Mesodermal cell (in vitro differentiated cells): ENCODE results near the gene CRELD1.
"Not testable (repeated sequence)": the region's sequence is repeated elsewhere in the genome, so short reads cannot be mapped to it uniquely, and the experiment has no call there.

Experiments used
- H3K27ac ChIP-seq: 2 replicates; pipeline ENCODE4 v1.7.0; 2013; ENCODE audit warnings: mild to moderate bottlenecking, low read depth, low read length, moderate library complexity; ENCODE audit not compliant: severe bottlenecking
- H3K36me3 ChIP-seq: 2 replicates; pipeline ENCODE4 v1.7.1; 2013; ENCODE audit warnings: mild to moderate bottlenecking, low read length, moderate library complexity; ENCODE audit not compliant: control insufficient read depth, insufficient read depth
- H3K4me1 ChIP-seq: one replicate; pipeline ENCODE4 v1.7.1; 2013; ENCODE audit warnings: mild to moderate bottlenecking, low read length; ENCODE audit not compliant: insufficient read depth, control insufficient read depth, poor library complexity, severe bottlenecking
- H3K4me3 ChIP-seq: 2 replicates; pipeline ENCODE4 v1.7.0; 2013; ENCODE audit warnings: low read length, control low read depth, mild to moderate bottlenecking; ENCODE audit not compliant: insufficient read depth, poor library complexity, severe bottlenecking; ENCODE audit errors: extremely low read depth
- H3K9me3 ChIP-seq: 2 replicates; pipeline ENCODE4 v1.7.1; 2013; ENCODE audit warnings: mild to moderate bottlenecking, low read length, moderate library complexity; ENCODE audit not compliant: control insufficient read depth
- WGBS, 2 experiments: methylation state at CpG; one replicate each; pipeline ENCODE4 v1.1.5; 2013; ENCODE audit warnings: missing lambda C conversion rate in 2 of 2; ENCODE audit not compliant: insufficient coverage in 2 of 2; 5-methylcytosine and 5-hydroxymethylcytosine counted together

The CRELD1 gene

DNA sequence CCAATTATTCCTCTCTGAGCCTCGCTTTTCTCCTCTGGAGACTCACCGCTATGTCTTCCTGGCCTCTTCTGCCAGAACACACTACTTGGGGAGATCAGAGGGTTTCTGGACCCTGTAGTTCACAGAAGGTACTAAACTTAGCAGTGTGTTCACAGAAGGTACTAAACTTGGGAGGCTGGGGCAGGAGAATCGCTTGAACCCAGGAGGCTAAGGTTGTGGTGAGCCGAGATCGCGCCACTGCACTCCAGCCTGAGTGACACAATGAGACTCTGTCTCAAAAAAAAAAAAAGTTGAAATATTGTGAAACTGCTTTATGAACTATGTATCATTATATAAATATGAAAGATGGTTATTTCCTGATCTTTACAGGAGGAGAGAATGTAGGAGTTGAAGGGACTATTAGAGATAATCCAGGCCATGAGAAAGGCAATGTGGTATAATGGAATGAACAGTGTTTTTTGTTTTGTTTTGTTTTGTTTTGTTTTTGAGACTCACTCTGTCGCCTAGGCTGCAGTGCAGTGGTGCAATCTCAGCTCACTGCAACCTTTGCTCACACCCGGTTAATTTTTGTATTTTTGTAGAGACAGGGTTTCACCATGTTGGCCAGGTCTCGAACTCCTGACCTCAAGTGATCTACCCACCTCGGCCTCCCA is 36.8 kb upstream of the CRELD1 start:
- H3K4me3 ChIP-seq, H3K9me3 ChIP-seq, H3K27ac ChIP-seq, H3K4me1 ChIP-seq: not testable (repeated sequence)
- WGBS, 2 experiments, result 90 to 96% methylated on average over 5 to 8 of the region's 10 CpGs
- peaks cover 31% of the 10 kb centered on the region for H3K36me3 ChIP-seq

DNA sequence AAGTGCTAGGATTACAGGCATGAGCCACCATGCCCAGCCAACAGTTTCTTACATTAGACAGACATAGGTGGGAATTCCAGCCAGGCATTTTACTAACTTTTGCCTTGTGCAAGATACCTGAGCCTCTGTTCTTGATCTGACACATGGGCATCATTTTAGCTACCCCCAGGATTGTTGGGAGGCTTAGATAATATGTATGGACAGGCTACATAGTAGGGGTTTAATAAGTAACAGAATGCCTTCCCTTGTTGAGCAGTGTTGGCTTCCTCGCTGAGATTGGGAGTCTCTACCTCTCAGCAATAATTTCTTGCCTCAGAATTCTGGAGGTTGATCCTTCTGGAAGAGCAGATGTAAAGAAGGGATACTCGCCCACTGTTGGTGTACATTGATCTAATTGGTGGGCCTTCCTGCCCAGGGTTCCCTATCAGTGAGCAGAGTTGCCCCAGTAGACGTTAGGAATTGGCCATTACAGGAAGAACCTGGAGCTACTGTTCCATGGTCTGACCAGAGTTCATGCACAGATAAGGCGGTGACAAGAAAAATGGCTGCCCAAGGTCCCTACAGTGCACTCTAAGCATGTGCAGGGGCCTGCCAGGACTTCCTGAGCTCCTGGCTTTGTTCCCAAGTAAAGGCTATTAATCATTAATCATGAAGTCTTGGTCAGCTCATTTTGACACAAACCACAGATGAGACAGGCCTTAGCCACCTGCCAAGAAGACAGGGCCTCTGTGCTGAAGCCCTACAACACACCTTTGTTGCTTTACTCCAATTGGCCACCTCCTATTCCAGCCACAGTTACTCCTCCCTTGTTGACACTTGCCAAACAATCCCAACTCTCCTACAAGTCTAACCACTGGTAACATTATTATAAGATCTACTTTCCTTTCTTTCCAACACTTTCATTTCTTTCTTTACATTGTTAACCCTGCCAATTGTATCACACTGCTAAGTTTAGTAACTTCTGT is 35.9 kb upstream of the CRELD1 start:
- WGBS, 2 experiments, result 83 to 94% methylated on average over 3 to 4 of the region's 4 CpGs
- Histone ChIP-seq H3K4me1 (peaks cover 14% of the 10 kb centered on the region), H3K9me3 (no peaks in the 10 kb centered on the region), H3K27ac (no peak overlapping the region), H3K36me3 (peaks cover 24% of the 10 kb centered on the region), H3K4me3 (no peak overlapping the region)

DNA sequence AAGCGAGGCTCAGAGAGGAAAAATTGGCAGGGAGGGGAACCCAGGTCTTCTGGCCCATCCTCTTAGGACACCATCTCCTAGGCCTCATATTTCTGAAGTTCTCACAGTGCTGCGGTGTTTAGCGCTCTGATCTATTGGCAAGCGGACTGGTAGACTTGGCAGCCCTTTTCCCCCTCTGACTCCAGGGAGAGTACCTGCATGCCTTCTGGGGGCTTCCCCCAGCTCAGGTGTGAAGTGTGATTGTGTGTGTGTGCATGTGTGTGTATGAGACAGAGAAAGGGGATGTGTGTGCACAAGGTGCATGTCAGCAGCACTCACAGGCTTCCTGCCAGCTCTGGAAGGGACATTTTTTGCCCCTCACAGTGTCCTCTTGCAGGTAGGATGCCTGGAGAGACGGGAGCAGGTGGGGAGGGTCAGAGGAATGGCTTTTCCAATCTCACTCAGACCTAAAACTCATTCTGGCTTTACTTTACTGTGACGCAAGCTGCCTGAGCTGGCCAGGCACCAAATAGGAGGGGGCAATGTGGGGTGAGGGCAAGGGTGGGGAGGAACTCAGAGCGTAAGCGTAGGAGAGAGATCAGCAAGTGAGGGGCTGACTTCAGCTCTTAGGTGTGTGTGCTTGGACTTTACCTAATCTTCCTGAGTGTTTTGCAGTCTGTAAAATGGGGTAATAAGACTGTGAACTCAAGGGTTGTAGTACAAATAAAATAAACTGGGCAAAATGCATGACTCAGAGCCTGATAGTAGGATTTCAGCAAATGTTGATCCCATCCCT is 35.0 kb upstream of the CRELD1 start:
- H3K4me1 ChIP-seq, result peaks cover 19% of the 10 kb centered on the region
- H3K4me3 ChIP-seq, result no peak overlapping the region
- 89 to 93% methylated on average over 4 to 6 of the region's 8 CpGs for WGBS, 2 experiments
- no peaks in the 10 kb centered on the region for H3K9me3 ChIP-seq
- H3K36me3 ChIP-seq, result peaks cover 15% of the 10 kb centered on the region
- H3K27ac ChIP-seq, result no peak overlapping the region

DNA sequence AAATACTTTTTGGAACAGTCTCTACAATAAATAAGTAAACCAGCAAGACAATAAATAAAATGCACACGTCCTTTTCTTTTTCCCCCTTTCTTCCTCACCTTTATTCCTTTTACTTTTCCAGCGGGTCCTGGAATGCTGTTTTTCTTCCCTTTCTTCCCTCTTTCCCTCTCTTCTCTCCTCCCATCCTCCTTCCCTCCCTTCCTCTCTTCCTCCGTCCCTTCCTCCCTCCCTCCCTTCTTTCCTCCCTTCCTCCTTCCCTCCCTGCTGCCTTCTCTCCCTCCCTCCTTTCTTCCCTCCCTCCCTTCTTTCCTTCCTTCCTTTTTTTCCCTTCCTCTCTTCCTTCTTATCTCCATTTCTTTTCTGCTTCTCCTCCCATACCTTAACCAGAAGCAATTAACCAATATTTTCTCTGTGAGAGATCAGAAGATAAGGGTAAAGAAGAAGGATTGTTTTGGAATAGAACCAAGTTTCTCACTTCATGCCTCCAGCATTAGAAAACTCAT is 34.3 kb upstream of the CRELD1 start:
- no peaks in the 10 kb centered on the region for H3K9me3 ChIP-seq
- H3K4me1 ChIP-seq, result peaks cover 23% of the 10 kb centered on the region
- H3K36me3 ChIP-seq, result peaks cover 8% of the 10 kb centered on the region
- 73 to 86% methylated on average over 3 of the region's 3 CpGs for WGBS, 2 experiments
- no peak overlapping the region for H3K4me3 ChIP-seq
- no peak overlapping the region for H3K27ac ChIP-seq

DNA sequence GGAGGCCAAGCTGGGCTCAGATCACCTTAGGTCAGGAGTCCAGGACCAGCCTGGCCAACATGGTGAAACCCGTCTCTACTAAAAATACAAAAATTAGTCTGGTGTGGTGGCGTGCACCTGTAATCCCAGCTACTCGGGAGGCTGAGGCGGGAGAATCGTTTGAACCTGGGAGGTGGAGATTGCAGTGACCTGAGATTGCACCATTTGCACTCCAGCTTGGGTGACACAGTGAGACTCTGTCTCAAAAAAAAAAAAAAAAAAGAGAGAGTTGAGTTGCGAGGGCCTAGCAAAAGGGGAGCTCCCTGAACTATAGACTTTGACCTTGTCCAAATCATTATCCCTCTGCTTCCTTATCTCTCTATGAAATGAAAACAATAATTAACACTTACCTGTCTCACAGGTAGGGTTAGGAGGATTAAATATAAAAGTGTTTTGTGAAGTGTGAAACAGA is 32.6 kb upstream of the CRELD1 start:
- WGBS, 2 experiments, result 90 to 93% methylated on average over 4 to 5 of the region's 6 CpGs
- H3K4me3 ChIP-seq, H3K9me3 ChIP-seq, H3K27ac ChIP-seq, H3K36me3 ChIP-seq: not testable (repeated sequence)
- peaks cover 23% of the 10 kb centered on the region for H3K4me1 ChIP-seq

DNA sequence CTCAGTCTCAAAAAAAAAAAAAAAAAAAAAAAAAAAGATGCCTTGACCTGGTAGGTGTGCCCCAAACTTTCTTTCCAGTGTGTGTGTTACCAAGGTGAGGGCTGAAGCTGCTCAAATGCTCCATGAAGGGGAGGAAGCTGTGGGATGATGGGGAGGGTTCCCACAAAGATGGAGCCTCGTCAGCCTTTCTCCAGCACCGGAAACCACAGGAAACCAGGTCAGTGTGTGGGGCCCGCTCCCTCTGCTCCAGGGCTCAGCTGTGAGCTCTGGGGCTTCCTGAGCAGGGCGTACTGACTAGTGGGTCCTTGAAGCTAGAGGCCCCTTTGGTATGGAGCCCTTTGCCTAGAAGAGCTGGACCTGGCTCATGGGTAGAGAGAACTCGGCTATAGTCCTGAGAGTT is 31.7 kb upstream of the CRELD1 start:
- no peak overlapping the region for H3K27ac ChIP-seq
- H3K4me3 ChIP-seq, result no peak overlapping the region
- H3K36me3 ChIP-seq, result no peaks in the 10 kb centered on the region
- peaks cover 23% of the 10 kb centered on the region for H3K4me1 ChIP-seq
- no peaks in the 10 kb centered on the region for H3K9me3 ChIP-seq
- WGBS, 2 experiments, result 88 to 93% methylated on average over 5 of the region's 5 CpGs

DNA sequence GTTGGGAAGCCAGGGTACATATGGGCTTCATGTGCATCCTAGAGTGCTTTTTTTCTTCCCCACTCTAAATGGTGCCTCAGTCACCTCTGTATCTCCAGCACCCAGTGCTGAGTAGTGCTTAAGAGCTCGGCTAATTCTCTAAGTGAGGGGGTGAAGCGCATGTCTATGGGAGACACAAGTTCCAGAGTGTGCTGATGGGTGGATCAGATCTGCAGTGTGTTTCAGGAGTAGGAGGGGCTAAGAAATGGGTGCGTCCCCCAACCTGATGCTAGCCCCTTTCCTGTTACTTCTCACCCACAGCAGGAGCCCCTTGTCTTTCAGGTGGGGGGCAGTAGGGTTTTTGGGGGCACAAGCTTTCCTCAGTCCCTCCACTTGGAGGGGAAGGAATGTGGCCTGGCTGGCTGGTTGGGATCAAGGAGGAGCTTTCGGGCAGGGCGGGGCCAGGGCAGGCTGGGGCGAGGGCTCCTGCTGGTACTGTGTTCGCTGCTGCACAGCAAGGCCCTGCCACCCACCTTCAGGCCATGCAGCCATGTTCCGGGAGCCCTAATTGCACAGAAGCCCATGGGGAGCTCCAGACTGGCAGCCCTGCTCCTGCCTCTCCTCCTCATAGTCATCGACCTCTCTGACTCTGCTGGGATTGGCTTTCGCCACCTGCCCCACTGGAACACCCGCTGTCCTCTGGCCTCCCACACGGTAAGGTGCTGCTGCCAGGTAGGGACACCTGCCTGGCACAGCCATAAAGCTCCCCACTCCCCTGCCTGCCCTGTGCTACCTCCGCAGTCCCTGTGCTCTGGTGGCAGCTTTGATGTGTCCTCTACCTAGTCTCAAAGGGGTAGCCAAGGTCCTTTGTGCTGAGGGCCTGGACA is 31.0 kb upstream of the CRELD1 start, which contains the start of gene IL17RE:
Gene IL17RE (plus strand): TSS at position 477 of the 866 bp plus-strand sequence. CDS start 85 bp downstream, at position 562.
- WGBS, 2 experiments, result 68 to 87% methylated on average over 9 to 10 of the region's 13 CpGs
- no peaks in the 10 kb centered on the region for H3K9me3 ChIP-seq

DNA sequence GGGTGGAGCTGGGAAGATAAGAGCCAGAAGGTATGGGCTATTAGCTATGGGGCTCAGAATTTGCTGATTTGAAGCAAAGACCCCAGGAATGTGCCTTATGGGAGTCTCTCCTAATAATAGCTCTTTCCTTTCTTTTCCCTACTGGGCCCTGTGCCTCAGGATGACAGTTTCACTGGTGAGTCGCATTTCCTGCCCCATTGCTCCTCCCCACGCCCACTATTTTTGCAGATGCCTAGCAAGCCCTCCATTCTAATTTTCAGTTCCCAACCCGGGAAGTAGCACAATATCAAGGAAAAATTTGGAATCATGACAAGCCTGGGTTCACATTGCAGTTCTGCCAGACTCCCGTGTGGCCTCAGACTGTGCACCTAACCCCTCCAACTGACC is 30.4 kb upstream of the CRELD1 start:
- 51 to 59% methylated on average over 3 of the region's 4 CpGs for WGBS, 2 experiments
- peak overlapping the region; percentile 11 for H3K4me3 ChIP-seq

More for the DNA sequence above, 31.0 kb upstream of the CRELD1 start, which contains the start of gene IL17RE:
- H3K27ac ChIP-seq, result peak within 1 kb of the TSS; percentile 91
- H3K36me3 ChIP-seq, result no peaks in the 10 kb centered on the region
- peak within 1 kb of the TSS; percentile 11 for H3K4me3 ChIP-seq
- peaks cover 23% of the 10 kb centered on the region for H3K4me1 ChIP-seq

DNA sequence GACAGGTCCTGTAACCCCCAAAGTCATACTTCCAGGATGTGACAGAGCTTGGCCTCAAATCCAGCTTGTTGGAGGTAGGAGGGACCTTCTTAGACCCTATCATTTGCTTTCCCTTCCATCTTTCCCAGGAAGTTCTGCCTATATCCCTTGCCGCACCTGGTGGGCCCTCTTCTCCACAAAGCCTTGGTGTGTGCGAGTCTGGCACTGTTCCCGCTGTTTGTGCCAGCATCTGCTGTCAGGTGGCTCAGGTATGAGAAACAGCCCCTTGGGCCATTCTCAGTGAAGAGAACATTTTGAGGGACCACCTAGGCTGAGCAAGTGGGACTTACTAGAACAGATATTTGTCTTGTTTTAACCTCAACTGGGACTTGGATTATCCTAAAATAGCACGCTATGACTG is 29.7 kb upstream of the CRELD1 start:
- no peaks in the 10 kb centered on the region for H3K36me3 ChIP-seq
- WGBS, 2 experiments, result 88 to 100% methylated on average over 3 of the region's 4 CpGs
- no peak overlapping the region for H3K27ac ChIP-seq
- no peaks in the 10 kb centered on the region for H3K9me3 ChIP-seq
- H3K4me3 ChIP-seq, result no peak overlapping the region
- H3K4me1 ChIP-seq, result peaks cover 23% of the 10 kb centered on the region

More for the DNA sequence above, 30.4 kb upstream of the CRELD1 start:
- Histone ChIP-seq H3K36me3 (no peaks in the 10 kb centered on the region), H3K4me1 (peaks cover 23% of the 10 kb centered on the region), H3K27ac (peak overlapping the region; percentile 91), H3K9me3 (no peaks in the 10 kb centered on the region)
